OCI-LY3 (cell line): ENCODE measurements around the gene MTHFD1L.

Experiments
- H2AFZ ChIP-seq: fragments of 200-600, 300-600 bp; shearing (Covaris generic); 2 replicates; pipeline ENCODE4 v1.6.0; 2014; ENCODE audit warnings: antibody characterized with exemption, low read depth, low read length
- H3K27ac ChIP-seq: fragments of 200-600, 300-600 bp; sonication (generic); 2 replicates; pipeline ENCODE4 v1.5.1; 2014; ENCODE audit warnings: mild to moderate bottlenecking, low read length, moderate library complexity, mixed read lengths
- H3K27me3 ChIP-seq: fragments of 200-600, 300-600 bp; sonication (generic); 2 replicates; pipeline ENCODE4 v1.6.1; 2014; ENCODE audit warnings: low read depth, low read length, mixed read lengths
- H3K36me3 ChIP-seq: fragments of 200-600, 300-600 bp; sonication (generic); replicated peaks from 2 replicates; pipeline ENCODE3; 2014; ENCODE audit warnings: low read depth, low read length, mixed read lengths
- H3K4me1 ChIP-seq: fragments of 300-600, 200-600 bp; sonication (generic); 2 replicates; pipeline ENCODE4 v1.6.1; 2014; ENCODE audit warnings: low read length, mixed read lengths
- H3K4me2 ChIP-seq: fragments of 200-600, 300-600 bp; sonication (generic); 2 replicates; pipeline ENCODE4 v1.6.1; 2014; ENCODE audit warnings: low read length, mixed read lengths
- H3K4me3 ChIP-seq: fragments of 300-600, 200-600 bp; sonication (generic); 2 replicates; pipeline ENCODE4 v1.5.1; 2014; ENCODE audit warnings: antibody characterized with exemption, mild to moderate bottlenecking, low read length, moderate library complexity
- H3K79me2 ChIP-seq: fragments of 300-600, 200-600 bp; shearing (Covaris generic); 2 replicates; pipeline ENCODE4 v1.6.1; 2014; ENCODE audit warnings: mild to moderate bottlenecking, low read length, mixed read lengths
- H3K9ac ChIP-seq: fragments of 300-600, 200-600 bp; shearing (Covaris generic); 2 replicates; pipeline ENCODE4 v1.6.0; 2014; ENCODE audit warnings: mild to moderate bottlenecking, low read length, moderate library complexity
- H3K9me3 ChIP-seq: fragments of 200-600, 300-600 bp; shearing (Covaris generic); 2 replicates; pipeline ENCODE4 v1.6.1; 2014; ENCODE audit warnings: low read length, mixed read lengths; ENCODE audit not compliant: insufficient read depth
- H4K20me1 ChIP-seq: fragments of 200-600, 300-600 bp; sonication (generic); 2 replicates; pipeline ENCODE4 v1.6.1; 2016; ENCODE audit warnings: low read length, mixed read lengths; ENCODE audit not compliant: insufficient read depth
- EZH2phosphoT487 ChIP-seq: fragments of 200-600 bp; shearing (Covaris generic); IDR thresholded peaks from 2 replicates; pipeline ENCODE4 v1.6.1; 2018; ENCODE audit warnings: antibody characterized with exemption, mixed run types, low read depth
- TF ChIP-seq, protein P1 (sequence below): fragments of 200-600, 300-600 bp; sonication (generic); IDR thresholded peaks from 2 replicates; pipeline ENCODE4 v1.5.1; 2014; ENCODE audit warnings: antibody characterized with exemption, low read length, low read depth

Gene MTHFD1L

DNA sequence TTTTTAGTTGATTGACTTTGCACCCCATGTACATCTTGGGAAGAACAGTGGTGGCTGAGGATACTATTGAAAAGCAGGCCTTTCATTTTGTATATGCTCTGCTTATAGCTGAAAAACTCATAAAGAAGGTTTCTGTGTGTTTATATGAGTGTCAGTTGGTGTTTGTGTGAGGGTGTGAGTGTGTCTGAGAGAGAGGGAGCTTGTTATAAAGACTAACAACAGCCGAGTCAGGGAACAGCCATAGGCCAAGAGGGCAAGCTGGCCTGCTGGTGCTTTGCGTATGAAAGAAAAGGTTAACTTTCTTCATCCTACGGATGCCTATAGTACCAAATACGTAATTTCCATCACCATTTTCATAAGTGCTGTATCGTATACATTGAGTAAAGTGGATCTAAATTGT lies 88.3 kb downstream of the MTHFD1L start:
- Histone ChIP-seq H3K4me2 (no peak overlapping the region), H3K27ac (no peak overlapping the region), H3K27me3 (no peaks in the 10 kb centered on the region), H3K36me3 (peaks cover 11% of the 10 kb centered on the region), H3K79me2 (no peaks in the 10 kb centered on the region), H3K9me3 (no peaks in the 10 kb centered on the region), H3K4me3 (no peak overlapping the region), H3K4me1 (peaks cover 3% of the 10 kb centered on the region; the same call in 1 of the 2 replicates), H2AFZ (no peak overlapping the region), H4K20me1 (no peaks in the 10 kb centered on the region), H3K9ac (no peak overlapping the region)
- TF ChIP-seq EZH2phosphoT487 = no peak
- TF ChIP-seq, protein P1, sequence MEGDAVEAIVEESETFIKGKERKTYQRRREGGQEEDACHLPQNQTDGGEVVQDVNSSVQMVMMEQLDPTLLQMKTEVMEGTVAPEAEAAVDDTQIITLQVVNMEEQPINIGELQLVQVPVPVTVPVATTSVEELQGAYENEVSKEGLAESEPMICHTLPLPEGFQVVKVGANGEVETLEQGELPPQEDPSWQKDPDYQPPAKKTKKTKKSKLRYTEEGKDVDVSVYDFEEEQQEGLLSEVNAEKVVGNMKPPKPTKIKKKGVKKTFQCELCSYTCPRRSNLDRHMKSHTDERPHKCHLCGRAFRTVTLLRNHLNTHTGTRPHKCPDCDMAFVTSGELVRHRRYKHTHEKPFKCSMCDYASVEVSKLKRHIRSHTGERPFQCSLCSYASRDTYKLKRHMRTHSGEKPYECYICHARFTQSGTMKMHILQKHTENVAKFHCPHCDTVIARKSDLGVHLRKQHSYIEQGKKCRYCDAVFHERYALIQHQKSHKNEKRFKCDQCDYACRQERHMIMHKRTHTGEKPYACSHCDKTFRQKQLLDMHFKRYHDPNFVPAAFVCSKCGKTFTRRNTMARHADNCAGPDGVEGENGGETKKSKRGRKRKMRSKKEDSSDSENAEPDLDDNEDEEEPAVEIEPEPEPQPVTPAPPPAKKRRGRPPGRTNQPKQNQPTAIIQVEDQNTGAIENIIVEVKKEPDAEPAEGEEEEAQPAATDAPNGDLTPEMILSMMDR = no peak

DNA sequence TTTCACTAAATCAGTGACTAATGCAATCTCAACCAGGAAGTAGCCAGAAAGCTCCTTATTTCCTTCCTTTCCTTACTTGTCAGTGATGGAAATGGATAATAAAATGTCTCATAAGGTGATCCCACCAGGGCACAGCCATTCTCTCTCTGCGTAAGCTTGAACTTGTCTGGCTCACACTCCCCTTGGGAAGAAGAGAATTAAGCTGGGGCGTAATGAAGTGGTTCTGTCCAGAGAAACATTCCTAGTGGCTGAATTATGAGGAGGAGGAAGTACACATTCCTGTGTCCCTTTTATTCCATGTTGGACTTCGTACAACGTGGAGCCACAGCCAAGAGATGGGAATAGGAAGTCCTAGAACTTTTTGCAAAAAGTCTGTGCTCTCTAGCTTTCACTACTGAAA lies 93.7 kb downstream of the MTHFD1L start:
- Histone ChIP-seq H3K9me3 (no peaks in the 10 kb centered on the region), H2AFZ (no peak overlapping the region), H3K27ac (no peak overlapping the region), H3K4me1 (no peaks in the 10 kb centered on the region), H3K27me3 (no peaks in the 10 kb centered on the region), H3K79me2 (no peaks in the 10 kb centered on the region), H3K4me2 (no peak overlapping the region), H3K4me3 (no peak overlapping the region), H4K20me1 (no peaks in the 10 kb centered on the region), H3K36me3 (peaks cover 4% of the 10 kb centered on the region), H3K9ac (no peak overlapping the region)
- no peak for TF ChIP-seq EZH2phosphoT487
- TF ChIP-seq, protein P1 = no peak

DNA sequence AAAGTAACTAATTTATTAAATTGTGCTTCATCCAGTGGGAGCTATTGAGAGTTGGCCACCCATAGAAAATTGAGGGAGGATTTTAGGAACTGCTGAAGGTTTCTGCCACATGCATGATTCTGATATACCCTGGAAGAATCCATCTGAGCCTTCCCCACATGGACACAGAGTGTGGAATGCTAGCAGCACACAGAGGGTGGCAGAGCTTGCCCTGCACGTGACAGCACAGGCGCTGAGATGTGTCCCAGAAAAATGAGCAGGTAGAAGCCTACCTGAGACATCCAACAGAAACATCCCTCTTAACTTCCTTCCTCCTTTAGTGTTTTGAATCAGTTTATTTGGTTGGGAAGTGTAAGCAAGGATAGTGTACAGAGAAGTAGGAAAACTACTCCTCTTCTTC lies 96.9 kb downstream of the MTHFD1L start:
- no peaks in the 10 kb centered on the region for H3K9me3 ChIP-seq
- H3K9ac ChIP-seq = no peak overlapping the region
- no peaks in the 10 kb centered on the region for H3K36me3 ChIP-seq
- H3K4me1 ChIP-seq = no peaks in the 10 kb centered on the region
- no peak overlapping the region for H2AFZ ChIP-seq
- no peaks in the 10 kb centered on the region for H3K27me3 ChIP-seq
- no peak overlapping the region for H3K27ac ChIP-seq
- H4K20me1 ChIP-seq = no peaks in the 10 kb centered on the region
- no peak overlapping the region for H3K4me2 ChIP-seq
- TF ChIP-seq, protein P1 = no peak
- no peak for TF ChIP-seq EZH2phosphoT487
- no peak overlapping the region for H3K4me3 ChIP-seq
- H3K79me2 ChIP-seq = no peaks in the 10 kb centered on the region

DNA sequence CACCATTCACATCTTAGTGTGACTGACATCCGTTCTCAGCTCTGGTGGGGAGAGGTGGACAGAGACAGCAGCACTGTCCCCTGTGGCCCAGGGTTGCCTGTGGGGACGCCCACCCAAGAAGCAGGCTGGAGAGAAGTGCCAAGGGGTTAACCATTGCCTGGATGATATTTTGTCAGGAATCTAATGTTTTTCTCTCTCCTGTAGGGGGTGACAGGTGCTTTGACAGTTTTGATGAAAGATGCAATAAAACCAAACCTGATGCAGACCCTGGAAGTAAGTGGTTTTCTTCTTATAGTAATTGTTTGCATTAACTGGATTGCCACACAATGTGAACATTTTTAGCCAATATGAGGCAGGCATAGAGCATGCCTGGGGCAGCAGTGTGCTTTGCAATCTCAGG lies 99.3 kb downstream of the MTHFD1L start:
- Histone ChIP-seq H3K4me2 (no peak overlapping the region), H3K9ac (no peak overlapping the region), H2AFZ (no peak overlapping the region), H3K9me3 (no peaks in the 10 kb centered on the region), H3K79me2 (no peaks in the 10 kb centered on the region), H3K27ac (no peak overlapping the region), H4K20me1 (no peaks in the 10 kb centered on the region), H3K4me3 (no peak overlapping the region), H3K4me1 (no peaks in the 10 kb centered on the region), H3K27me3 (no peaks in the 10 kb centered on the region), H3K36me3 (no peaks in the 10 kb centered on the region)
- TF ChIP-seq EZH2phosphoT487 = no peak

DNA sequence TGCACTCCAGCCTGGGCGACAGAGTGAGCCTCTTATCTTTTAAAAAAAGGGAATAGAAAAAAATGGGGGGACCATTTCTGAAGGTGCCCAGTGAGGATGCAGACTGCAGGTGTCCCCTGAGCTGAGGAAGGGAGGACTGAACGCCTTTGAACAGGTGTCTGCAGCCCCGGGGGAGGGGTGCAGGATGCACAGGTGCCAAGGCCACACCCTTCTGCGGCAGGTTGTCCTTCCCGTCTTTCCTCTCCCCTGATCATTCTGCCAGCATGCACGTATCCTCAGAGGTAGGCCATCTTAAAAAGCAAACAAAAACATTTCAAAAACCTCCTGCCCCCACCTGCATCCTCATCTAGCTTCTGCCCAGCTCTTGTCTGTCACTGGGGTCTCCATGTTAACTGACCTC lies 101.3 kb downstream of the MTHFD1L start:
- H2AFZ ChIP-seq = no peak overlapping the region
- H3K79me2 ChIP-seq = no peaks in the 10 kb centered on the region
- no peaks in the 10 kb centered on the region for H4K20me1 ChIP-seq
- peaks cover 3% of the 10 kb centered on the region for H3K36me3 ChIP-seq
- TF ChIP-seq, protein P1 = no peak
- TF ChIP-seq EZH2phosphoT487 = no peak
- no peak overlapping the region for H3K4me3 ChIP-seq
- no peaks in the 10 kb centered on the region for H3K4me1 ChIP-seq
- H3K27me3 ChIP-seq = no peaks in the 10 kb centered on the region
- H3K4me2 ChIP-seq = no peak overlapping the region
- H3K9me3 ChIP-seq = no peaks in the 10 kb centered on the region
- H3K9ac ChIP-seq = no peak overlapping the region
- H3K27ac ChIP-seq = no peak overlapping the region
